GM19328 (cell line): Measurements from ENCODE around the gene ST6GAL1.
"Not testable (repeated sequence)": the region's sequence is repeated elsewhere in the genome, so short reads cannot be mapped to it uniquely, and the experiment has no call there.

Experiments
- ATAC-seq: cut with Tn5 transposase; IDR thresholded peaks from one replicate; pipeline ENCODE4 v1.9.1; 2021; ENCODE audit warnings: mild to moderate bottlenecking, moderate library complexity; ENCODE audit not compliant: unreplicated experiment

ST6GAL1 gene

DNA sequence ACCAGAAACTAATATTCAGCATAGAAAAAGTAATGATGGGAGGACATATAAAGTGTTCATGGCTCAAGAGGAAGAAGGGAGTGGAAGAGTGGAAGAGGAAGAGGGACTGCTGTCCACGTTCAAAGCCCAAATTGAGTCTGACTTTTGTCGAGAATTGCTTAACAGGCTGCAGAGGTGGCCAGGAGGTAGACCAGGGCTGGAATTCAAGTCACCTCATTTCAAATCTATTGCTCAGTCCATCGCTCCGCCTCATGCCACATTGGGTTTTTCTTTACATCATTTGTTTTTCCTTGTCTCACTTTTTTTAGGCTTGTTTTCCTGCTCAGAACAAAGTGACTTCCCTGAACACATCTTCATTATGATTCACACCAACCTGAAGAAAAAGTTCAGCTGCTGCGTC, 112.0 kb downstream of the ST6GAL1 start:
- ATAC-seq: no peak

DNA sequence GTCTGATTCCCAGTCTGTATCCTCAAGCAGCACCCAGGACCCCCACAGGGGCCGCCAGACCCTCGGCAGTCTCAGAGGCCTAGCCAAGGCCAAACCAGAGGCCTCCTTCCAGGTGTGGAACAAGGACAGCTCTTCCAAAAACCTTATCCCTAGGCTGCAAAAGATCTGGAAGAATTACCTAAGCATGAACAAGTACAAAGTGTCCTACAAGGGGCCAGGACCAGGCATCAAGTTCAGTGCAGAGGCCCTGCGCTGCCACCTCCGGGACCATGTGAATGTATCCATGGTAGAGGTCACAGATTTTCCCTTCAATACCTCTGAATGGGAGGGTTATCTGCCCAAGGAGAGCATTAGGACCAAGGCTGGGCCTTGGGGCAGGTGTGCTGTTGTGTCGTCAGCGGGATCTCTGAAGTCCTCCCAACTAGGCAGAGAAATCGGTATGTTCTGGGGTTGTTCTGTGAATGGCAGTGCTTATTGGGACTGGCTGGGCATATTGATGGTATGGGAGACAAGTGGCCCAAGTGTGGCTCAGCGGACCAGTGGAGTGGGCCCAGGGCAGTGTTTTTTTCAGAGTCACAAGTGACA, 112.6 kb downstream of the ST6GAL1 start:
- ATAC-seq: no peak

DNA sequence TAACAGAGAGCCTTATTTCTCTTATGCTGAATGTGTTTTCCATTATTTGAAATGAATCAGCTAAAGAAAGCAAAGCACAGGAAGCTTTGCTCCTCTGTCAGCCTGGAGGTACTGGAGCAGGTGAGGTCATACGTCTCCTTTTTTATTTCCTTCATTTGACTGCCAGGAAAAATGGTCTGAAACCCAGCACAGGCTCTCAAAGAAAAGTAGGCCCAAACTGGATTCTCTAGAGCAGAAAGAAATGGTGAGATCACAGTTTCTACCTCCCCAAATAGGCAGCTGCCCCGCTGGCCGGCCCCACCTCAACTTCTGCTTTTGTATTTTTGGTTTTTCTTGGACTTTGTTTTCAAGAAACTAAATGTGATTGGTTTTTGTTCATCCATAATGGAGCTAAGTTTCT, 113.9 kb downstream of the ST6GAL1 start:
- ATAC-seq: peak; percentile 53

DNA sequence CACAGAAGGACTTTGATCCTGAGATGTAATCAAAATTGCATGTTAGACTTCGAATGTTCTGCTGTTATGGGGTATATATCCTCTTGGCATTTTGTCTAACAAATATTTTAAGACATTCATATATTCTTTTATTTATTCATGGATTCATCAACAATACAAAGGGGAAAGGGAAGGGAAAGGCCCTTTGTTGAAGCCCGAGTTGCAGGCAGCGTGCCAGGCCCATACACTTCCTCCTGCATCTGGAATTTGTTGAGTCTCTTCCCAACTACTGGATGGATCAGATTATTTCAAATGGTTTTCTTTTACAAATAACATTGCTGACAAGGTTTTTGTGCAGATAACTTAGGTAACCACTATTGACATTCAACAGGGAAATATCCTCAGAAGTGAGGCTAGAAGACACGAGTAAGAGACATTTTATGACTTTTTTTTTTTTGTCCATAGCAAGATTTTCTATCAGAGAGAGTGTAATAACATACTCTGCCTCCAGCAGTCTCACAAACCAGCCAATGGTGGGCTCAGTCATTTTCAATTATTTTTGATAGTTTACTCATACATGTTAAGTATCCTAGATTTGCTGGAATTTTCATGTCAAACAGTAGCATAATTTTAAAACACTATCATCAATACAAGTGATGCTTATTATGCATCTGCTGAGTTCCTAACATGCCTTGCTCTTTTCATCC, 114.7 kb downstream of the ST6GAL1 start:
- no peak for ATAC-seq

DNA sequence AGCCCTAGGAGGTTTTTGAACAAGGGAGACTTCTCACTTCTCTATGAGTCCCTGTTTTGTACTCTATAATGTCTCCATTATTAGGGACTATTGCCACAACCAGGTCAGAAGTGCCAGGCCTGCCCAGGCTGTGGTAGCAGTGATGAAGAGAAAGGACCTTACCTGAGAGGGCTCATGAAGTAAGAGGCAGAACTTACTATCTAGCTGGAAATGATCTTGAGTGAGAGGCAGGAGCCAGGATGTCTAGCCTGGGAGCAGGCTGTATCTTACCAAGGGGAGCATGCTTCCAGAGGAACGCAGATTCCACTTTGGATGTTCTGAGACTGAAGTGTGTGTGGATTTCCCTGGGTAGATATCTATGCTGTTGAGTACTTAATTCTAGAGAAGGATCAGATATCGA, 115.7 kb downstream of the ST6GAL1 start:
- no peak for ATAC-seq

DNA sequence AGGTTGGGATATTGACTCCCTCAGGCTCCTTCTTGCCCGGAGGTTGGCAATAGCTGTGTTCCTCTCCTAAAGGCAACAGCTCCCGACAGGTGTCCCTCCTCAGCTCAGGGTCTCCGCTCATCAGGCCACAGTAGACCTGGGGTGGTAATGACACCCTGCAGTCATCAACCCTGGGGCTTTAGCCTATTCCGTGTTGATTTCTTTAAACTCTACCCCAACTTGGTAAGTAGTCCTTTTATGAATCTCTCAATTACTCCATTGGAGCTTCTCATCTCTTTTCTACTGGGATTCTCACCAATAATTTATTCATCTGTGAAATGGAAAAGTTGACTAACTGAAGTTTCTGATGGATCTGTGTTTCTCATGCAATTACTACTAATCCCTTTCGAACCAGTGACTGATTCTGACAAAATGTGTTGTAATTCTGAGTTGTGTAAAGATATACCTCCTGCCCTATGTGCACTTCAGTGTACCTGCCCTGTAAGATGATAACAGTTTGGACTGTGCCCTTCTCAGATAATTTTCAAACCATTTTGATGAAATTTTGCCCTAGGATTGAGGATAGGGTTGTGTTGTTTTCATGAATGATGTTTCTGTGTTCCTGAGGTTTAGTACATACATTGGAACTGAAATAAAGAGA, 119.3 kb downstream of the ST6GAL1 start:
- ATAC-seq: no peak

DNA sequence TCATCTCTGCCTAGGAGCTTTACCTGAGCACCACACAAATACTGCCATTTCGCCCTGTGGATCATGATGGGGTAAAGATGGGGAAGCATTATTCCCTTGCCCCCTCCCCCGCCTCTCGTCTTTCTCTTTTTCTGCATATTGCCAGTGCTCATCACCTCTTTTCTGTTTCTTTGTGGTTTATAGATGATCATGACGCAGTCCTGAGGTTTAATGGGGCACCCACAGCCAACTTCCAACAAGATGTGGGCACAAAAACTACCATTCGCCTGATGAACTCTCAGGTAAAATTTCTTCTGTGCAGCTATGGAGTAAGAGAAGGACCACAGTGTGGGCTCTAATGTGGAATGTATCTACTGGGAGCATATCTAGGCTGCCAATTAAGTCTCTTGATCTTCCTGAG, 120.7 kb downstream of the ST6GAL1 start:
- ATAC-seq: no peak

DNA sequence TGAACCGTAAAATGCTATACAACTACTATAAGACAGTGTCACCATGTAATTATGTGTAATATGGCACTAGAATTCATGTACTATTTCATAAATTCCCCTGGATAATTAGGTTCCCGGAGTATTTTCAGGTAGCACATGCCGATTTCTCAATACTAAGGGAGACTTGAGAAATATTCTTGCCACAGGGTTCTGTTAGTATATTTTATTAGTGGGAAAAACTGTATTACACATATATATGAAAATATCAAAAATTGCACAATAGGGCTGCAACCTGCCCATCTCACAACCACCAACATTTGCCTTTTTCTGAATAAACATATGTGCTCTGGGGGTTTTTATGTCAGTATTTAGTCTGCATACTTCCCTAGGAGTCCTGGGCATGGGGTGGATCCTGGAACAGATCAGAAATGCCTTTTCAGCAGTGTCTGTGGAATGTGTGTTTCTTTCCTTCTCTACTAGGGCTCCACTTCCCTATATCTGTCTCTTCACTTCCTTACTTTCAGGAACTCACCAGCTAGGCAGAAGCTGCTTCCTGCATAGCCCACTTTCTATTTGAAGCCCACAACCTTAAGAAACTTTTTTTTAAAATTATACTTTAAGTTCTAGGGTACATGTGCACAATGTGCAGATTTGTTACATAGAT, 121.5 kb downstream of the ST6GAL1 start:
- ATAC-seq: no peak

DNA sequence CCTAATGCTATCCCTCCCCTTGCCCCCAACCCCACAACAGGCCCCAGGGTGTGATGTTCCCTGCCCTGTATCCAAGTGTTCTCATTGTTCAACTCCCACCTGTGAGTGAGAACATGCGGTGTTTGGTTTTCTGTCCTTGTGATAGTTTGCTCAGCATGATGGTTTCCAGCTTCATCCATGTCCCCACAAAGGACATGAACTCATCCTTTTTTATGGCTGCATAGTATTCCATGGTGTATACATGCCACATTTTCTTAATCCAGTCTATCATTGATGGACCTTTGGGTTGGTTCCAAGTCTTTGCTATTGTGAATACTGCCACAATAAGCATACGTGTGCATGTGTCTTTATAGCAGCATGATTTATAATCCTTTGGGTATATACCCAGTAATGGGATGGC, 122.1 kb downstream of the ST6GAL1 start:
- not testable (repeated sequence) for ATAC-seq

DNA sequence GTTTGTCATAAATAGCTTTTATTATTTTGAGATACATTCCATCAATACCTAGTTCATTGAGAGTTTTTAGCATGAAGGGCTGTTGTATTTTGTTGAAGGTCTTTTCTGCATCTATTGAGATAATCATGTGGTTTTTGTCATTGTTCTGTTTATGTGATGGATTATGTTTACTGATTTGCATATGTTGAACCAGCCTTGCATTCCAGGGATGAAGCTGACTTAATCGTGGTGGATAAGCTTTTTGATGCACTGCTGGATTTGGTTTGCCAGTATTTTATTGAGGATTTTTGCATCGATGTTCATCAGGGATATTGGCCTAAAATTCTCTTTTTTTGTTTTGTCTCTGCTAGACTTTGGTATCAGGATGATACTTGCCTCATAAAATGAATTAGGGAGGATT, 124.1 kb downstream of the ST6GAL1 start:
- not testable (repeated sequence) for ATAC-seq

DNA sequence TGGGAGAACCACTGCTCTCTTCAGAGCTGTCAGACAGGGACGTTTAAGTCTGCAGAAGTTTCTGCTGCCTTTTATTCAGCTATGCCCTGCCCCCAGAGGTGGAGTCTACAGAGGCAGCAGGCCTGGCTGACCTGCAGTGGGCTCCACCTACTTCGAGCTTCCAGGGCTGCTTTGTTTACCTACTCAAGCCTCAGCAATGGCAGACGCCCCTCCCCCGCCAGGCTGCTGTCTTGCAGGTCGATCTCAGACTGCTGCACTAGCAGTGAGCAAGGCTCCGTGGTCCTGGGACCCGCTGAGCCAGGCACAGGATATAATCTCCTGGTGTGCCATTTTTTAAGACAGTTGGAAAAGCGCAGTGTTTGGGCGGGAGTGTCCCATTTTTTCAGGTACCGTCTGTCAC, 127.5 kb downstream of the ST6GAL1 start:
- not testable (repeated sequence) for ATAC-seq

DNA sequence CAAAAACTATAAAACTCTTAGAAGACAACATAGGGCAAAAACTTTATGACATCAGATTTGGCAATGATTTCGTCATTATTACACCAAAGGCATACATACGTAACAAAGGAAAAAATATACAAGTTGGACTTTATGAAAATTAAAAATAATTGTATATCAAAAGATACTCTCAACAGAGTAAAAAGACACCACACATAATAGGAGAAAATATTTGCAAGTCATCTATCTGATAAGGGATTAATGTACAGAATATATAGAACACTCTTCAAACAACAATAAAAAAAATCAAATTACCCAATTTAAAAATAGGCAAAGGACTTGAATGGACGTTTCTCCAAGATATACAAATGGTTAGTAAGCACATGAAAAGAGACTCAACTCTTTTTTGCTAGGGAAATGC, 131.4 kb downstream of the ST6GAL1 start:
- ATAC-seq: no peak

DNA sequence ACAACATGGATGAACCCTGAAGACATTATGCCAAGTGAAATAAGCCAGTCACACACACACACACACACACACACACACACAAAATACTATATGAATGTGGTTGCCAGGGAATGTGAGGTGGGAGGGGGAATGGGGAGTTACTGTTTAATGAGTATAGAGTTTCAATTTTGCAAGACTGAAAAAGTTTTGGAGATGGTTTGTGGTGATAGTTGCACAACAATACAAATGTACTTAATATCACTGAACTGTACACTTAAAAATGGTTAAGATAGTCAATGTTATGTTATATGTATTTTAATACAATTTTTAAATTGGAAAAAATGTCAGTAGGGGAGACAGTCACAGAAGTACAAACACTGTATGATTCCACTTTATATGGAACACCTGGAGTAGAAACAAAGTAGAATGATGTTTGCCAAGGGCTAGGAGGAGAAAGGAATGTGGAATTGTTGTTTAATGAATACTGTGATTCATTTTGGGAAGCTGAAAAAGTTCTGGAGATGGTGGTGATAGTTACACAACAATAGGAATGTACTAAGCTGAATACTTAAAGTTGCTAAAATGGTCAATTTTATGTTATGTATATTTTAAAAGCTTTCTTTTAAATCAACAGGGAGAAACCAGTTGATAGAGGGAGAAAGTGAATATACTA, 132.3 kb downstream of the ST6GAL1 start:
- no peak for ATAC-seq

DNA sequence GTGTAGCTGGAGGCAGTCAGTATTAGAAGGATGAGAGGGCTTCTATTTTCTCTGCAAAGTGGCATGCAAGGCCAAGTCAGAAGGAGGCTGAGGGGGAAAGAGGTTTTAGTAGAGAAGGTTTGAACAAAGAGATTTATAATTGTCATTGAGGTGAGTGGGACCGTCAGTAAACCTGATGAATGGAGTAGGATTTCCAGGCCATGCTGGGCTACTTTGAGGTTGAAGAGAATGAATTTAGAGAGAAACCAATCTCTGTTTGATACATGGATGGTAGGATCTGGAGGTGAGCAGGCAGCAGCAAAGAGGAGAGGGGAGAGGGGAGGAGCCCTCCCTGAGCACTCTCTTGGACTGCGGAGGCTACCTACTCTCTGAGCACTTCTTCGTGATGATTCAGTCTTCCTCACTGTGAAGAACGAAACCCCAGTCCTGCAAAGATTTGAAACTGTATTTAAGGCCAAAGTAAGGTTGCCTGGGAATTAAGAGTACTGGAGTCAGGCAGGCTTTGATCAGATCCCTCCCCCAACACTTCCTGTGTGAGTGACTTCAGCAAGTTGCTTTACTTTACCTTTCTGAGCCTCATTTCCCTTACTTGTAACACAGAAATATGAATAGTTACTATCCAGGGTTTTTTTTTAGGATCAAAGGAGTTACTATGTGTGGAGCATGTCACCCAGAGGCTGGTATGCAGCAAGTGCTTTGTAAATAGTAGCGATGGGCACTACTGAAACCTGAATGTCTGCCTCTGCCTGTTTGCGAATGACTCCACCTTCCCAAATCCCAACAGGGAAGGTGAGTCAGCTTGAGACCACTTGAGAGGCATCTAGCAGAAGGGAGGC, 133.2 kb downstream of the ST6GAL1 start:
- ATAC-seq: no peak

DNA sequence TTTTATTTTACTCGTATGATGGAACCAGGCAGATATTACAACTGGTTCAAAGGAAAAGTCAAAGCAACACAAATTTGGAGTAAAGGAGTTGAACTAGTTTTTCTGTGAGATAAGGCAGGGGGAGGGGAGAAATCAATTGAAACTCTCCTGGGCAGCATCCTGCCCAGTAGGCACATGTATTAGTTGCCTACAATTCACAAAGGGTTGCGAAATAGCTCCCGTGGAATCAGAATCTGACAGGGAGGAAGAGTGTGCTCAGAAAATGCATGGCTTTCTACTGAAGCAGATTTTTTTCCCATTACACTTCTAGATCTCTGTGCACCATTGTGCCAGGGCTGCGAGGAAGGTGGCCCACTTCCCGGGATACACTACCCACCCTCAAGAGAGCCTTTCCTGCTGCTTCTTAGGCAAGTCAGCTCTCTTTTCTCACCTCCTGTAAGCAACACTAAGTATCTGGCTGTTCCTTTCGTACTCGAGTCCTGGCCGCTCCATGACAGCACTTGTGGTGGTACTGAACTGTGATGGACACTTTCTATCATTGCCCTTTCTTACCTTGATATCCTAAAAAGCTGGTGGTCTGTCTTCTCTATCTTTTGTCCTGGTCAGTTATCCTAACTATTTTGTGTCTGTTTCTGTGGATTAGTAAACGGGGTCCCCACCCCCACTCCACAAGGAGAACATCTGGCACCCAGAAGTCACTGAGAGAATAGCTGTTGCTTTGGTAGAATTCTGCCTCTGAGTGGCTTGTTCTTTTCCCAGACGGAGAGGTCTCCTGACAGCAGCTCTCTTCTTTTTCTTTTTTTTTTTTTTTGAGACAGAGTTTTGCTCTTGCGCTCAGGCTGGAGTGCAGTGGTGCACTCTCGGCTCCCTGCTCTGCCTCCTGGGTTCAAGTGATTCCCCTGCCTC, 134.1 kb downstream of the ST6GAL1 start:
- no peak for ATAC-seq

DNA sequence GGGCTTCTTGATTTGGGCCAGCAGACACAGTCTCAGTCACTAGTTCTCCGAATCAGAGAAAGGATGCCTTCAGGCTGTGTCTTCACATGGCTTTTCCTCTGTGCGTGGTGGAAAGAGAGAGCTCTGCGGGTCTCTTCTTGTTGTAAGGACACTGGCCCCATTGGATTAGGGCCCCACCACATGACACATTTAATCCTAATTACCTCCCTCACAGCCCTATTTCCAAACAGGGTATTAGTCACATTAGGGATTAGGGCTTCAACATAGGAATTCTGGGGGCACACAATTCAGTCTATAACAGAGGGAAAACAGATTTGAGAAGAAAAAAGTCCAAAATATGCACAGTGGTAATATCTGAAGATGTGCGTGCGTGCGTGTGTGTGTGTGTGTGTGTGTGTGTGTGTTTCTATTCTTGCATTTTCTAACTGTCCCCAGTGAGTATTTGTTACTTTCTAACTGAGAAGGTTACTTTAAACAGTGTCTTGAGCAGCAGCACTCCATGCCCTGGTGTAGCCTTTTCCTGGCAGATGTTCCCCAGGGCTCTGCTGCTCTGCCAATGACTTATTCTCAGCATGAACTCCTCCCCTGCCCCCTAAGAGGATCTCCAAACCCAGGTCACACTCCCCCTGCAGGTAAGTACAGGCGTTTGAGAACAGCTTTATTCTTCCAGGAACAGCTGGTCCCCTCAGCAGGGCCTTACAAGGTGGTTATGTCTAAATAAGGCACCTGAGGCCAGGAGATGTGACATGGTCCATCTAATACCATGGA, 136.1 kb downstream of the ST6GAL1 start:
- ATAC-seq: no peak

DNA sequence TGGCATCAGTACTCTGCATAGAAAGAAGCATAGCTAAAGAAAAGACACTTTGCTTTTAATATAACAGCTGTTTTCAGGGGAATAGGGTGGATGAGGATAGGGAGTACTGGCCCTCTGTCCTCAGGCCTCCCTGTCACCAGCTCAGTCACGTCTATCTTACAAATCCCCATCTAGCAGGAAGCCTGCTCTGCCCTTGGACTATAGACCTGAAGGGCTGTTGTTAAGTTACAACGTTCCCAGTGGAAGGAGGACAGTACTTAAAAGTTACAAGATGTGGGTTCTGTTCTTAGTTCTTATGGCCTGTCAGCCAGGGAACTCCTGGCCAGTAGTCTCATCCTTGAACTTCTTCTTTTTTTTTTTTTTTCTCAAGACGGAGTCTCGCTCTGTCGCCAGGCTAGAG, 138.5 kb downstream of the ST6GAL1 start:
- ATAC-seq: no peak

DNA sequence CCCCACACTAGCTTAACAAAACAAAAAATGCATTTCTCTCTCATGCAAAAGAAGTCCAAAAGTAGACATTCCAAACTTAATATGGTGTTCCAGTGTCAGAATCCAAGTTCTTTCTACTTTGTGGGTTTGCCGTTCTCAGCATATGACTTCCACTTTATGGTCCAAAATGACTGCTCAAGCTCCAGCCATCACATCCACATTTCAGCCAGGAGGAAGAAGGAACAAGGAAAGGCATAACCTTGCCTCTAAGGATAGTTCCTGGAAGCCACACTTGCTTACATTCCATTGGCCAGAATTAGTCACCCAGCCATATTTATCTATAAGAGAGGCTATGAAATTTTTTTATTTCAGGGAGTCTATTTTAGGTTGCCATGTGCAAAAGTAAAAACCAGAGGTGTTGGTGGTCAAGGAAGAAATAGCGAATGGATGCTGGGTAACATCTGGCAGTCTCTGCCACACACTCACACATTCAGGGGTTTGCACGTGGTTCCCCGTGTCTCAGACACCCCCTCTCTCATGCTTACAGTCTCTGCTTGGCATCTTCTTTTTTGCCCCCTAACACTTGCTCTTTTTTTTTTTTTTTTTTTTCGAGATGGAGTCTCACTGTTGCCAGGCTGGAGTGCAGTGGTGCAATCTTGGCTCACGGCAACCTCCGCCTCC, 139.7 kb downstream of the ST6GAL1 start:
- no peak for ATAC-seq
